Kidney capillary endothelial cell (primary cell): ENCODE measurements around the gene OR1J1.

ENCODE experiments used
- DNase-seq: peaks from one replicate; pipeline ENCODE4 v3.0.0-alpha.2; 2018; ENCODE audit warnings: low spot score

The OR1J1 gene

DNA sequence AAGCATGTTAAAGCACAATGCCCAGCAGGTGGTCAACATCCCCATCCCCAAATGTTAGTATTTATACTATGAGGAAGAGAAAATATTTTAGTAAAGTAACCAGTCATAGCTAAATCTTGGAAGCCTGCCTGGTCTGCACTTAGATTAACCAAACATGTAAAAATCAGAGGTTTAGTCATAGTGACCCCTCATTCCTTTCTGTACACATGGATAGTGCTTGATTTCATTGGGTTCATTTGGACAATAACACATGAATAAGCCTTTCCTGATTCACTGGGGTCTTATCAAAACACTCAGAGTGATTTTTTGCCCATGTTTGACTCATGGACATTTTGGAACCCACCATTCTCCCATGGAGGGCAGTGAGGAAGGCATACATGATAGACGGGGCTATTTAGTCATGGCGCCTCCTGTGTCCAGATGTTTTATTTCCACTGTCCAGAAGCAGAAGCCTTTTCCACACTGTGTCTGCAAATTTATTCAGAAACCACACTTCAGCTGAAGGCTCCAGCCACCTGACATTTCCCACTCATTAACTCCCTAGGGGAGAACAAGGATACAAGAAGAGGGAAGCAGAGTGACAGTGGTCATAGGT, 32.5 kb downstream of the OR1J1 start:
- no peak for DNase-seq

DNA sequence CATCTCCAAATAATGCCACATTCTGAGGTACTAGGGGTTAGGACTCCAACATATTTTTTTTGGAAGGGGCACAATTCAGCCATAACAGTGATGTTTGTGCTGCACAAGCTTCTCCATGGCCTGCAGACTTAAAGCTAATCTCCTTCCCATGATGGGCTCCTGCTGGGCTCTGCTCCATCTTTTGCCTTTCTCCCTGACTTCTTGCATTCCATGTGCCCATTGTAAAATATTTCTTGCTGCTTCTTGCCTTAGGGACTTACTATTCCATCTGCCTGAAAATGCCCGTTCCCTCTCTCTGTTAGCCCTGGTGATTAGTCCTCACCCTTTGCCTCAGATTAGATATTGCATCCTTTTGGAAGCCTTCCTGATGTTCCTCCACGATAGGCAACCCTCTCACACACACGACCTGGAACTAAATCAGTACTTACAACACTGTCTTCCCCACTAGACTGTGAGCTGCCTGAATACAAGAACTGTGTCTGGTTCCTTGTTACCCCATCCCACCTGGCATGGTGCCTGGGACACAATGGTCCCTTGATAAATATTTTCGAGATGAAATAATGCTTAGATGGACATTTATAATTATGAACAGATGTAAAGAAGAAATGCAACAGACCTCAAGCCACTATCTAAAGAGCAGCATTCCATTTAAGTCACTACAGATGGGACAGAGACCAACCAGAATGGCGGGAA, 33.5 kb downstream of the OR1J1 start:
- DNase-seq = no peak

DNA sequence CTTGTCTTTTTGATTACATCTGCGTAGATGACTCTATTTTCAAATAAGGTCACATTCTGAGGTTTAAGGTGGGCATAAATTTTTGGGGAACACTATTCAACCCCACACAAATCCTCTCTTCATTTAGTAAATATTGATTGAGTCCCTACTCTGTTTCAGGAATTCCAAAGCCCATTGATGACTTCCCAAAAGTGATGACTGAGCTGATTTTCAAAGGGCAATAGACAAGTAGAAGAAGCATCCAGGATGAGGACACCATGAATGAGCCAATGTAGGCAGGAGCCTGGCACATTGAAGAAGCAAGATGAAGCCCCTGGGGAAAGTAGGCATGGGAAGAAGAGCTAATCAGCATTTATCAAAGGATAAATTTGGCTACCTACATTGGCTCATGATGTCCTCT, 35.2 kb downstream of the OR1J1 start:
- DNase-seq = no peak
